Suprapubic skin (tissue), 3 donors: ENCODE data around the gene CTNNA2.

Experiments used
- CTCF ChIP-seq, 2 donors: fragments of 200-600 bp in 1 of 2; fragments of 450-650 bp in 1 of 2; sonication (generic) in 1 of 2; IDR thresholded peaks; one replicate each; pipeline ENCODE4 v1.5.1; 2016 to 2019; ENCODE audit warnings: antibody characterized with exemption in 2 of 2, mild to moderate bottlenecking in 1 of 2, moderate library complexity in 1 of 2
- EP300 ChIP-seq: sonication (generic); formaldehyde crosslinking; IDR thresholded peaks from one replicate; pipeline ENCODE4 v1.6.1; 2017; ENCODE audit warnings: antibody characterized with exemption

GRCh38 chr2:80058562-80058961 lies 545.7 kb downstream of the CTNNA2 start:
- no peak for TF ChIP-seq CTCF (IDR thresholded peaks at IDR 0.05)
- no peak for TF ChIP-seq EP300
